Activated CD8-positive, alpha-beta memory T cell treated with anti-CD3 and anti-CD28 coated beads, Interleukin-2, amount 10 ng/mL, durations not matched to agents 7 days and 5 days (primary cell): ENCODE results near the gene MINDY4. TPM values are rescaled to one million over a fixed set of nuclear protein-coding genes. Genes with fewer than 3 reads are reported as not detected.

Source experiments
- ATAC-seq: fragments of 150-1000 bp; cut with Tn5 transposase; one replicate; pipeline ENCODE4 v1.10.0; 2021; ENCODE audit warnings: moderate library complexity
- CTCF ChIA-PET: fragments of 350-600 bp; sonication (Branson Sonifier 250); formaldehyde crosslinking; loops from one replicate; lab custom pipeline; 2021; ENCODE audit warnings: antibody characterized with exemption; lab: Charles Lee
- DNase-seq: peaks from one replicate; pipeline ENCODE4 v3.0.0-alpha.2; 2020
- H3K27ac Mint-ChIP-seq: one replicate; pipeline ENCODE4 v1.8.0; 2021; ENCODE audit warnings: mild to moderate bottlenecking, mixed read lengths
- H3K27me3 Mint-ChIP-seq: one replicate; pipeline ENCODE4 v1.8.0; 2021; ENCODE audit warnings: mixed read lengths
- H3K36me3 Mint-ChIP-seq: one replicate; pipeline ENCODE4 v1.8.0; 2021; ENCODE audit warnings: mild to moderate bottlenecking, mixed read lengths
- H3K4me1 Mint-ChIP-seq: one replicate; pipeline ENCODE4 v1.8.0; 2021; ENCODE audit warnings: mixed read lengths
- H3K4me3 Mint-ChIP-seq: one replicate; pipeline ENCODE4 v1.8.0; 2021; ENCODE audit warnings: mild to moderate bottlenecking, moderate library complexity, mixed read lengths
- H3K9me3 Mint-ChIP-seq: one replicate; pipeline ENCODE4 v1.8.0; 2022; ENCODE audit warnings: low read depth, mixed read lengths
- total RNA-seq, 2 experiments: library from RNA; stranded (reverse); gene quantifications; one replicate each; pipeline ENCODE4 v1.2.3, GENCODE V29; 2021

MINDY4 gene
- total RNA-seq, 2 experiments from 2014 or later = 1.1 to 1.3 TPM

- CTCF ChIA-PET = no interaction called here
- Mint-ChIP-seq H3K27me3 (no peaks in the 10 kb centered on the region), H3K27ac (no peak overlapping the region), H3K4me1 (no peaks in the 10 kb centered on the region), H3K36me3 (no peaks in the 10 kb centered on the region), H3K4me3 (no peak overlapping the region), H3K9me3 (no peaks in the 10 kb centered on the region)
- DNase-seq (no peak), ATAC-seq (no peak)
Observed at GRCh38 chr7:30918676-30919075, 147.5 kb downstream of the MINDY4 start.

- no peaks in the 10 kb centered on the region for H3K9me3 Mint-ChIP-seq
- H3K27ac Mint-ChIP-seq = no peak overlapping the region
- H3K4me1 Mint-ChIP-seq = no peaks in the 10 kb centered on the region
- ATAC-seq (no peak), DNase-seq (no peak)
- H3K36me3 Mint-ChIP-seq = no peaks in the 10 kb centered on the region
- H3K4me3 Mint-ChIP-seq = no peak overlapping the region
- CTCF ChIA-PET = no interaction called here
- no peaks in the 10 kb centered on the region for H3K27me3 Mint-ChIP-seq
Observed at GRCh38 chr7:30920021-30920583, 148.9 kb downstream of the MINDY4 start.

- Mint-ChIP-seq H3K9me3 (no peaks in the 10 kb centered on the region), H3K4me3 (no peak overlapping the region), H3K36me3 (no peaks in the 10 kb centered on the region), H3K27me3 (no peaks in the 10 kb centered on the region), H3K4me1 (no peaks in the 10 kb centered on the region), H3K27ac (no peak overlapping the region)
- DNase-seq = no peak
- CTCF ChIA-PET = no interaction called here
- ATAC-seq = no peak
Observed at GRCh38 chr7:30920584-30921539, 149.6 kb downstream of the MINDY4 start.

- no peaks in the 10 kb centered on the region for H3K4me1 Mint-ChIP-seq
- H3K9me3 Mint-ChIP-seq = no peaks in the 10 kb centered on the region
- no peaks in the 10 kb centered on the region for H3K36me3 Mint-ChIP-seq
- CTCF ChIA-PET = no interaction called here
- no peaks in the 10 kb centered on the region for H3K27me3 Mint-ChIP-seq
- ATAC-seq (no peak), DNase-seq (no peak)
- H3K27ac Mint-ChIP-seq = no peak overlapping the region
- no peak overlapping the region for H3K4me3 Mint-ChIP-seq
Observed at GRCh38 chr7:30921540-30922401, 150.6 kb downstream of the MINDY4 start.

GRCh38 chr7:30922596-30922995, 151.4 kb downstream of the MINDY4 start:
- DNase-seq = no peak
- H3K27me3 Mint-ChIP-seq = no peaks in the 10 kb centered on the region
- H3K9me3 Mint-ChIP-seq = no peaks in the 10 kb centered on the region
- ATAC-seq = no peak
- no peaks in the 10 kb centered on the region for H3K36me3 Mint-ChIP-seq
- no peak overlapping the region for H3K4me3 Mint-ChIP-seq
- no peak overlapping the region for H3K27ac Mint-ChIP-seq
- CTCF ChIA-PET = interaction anchor here (1.4 kb wide), 1 partner anchor 16 kb away, joined by 5 read pairs; no protein-coding TSS in a partner anchor
- no peaks in the 10 kb centered on the region for H3K4me1 Mint-ChIP-seq

- ATAC-seq (no peak), DNase-seq (peak; percentile 35)
- Mint-ChIP-seq H3K36me3 (no peaks in the 10 kb centered on the region), H3K27me3 (no peaks in the 10 kb centered on the region), H3K4me1 (no peaks in the 10 kb centered on the region), H3K9me3 (no peaks in the 10 kb centered on the region), H3K4me3 (no peak overlapping the region), H3K27ac (no peak overlapping the region)
- CTCF ChIA-PET = interaction anchor here (1.4 to 1.6 kb wide), 2 partner anchors 16 to 200 kb away, joined by 4 to 5 read pairs; no protein-coding TSS in a partner anchor
Observed at GRCh38 chr7:30923009-30923773, 152.0 kb downstream of the MINDY4 start.

- DNase-seq = peak; percentile 33
- CTCF ChIA-PET = interaction anchor here (1.2 to 1.6 kb wide), 4 partner anchors 13 to 199 kb away, joined by 3 to 7 read pairs (median 4); no protein-coding TSS in a partner anchor
Observed at GRCh38 chr7:30923774-30924413, 152.7 kb downstream of the MINDY4 start.

GRCh38 chr7:30924624-30925023, 153.4 kb downstream of the MINDY4 start:
- Mint-ChIP-seq H3K9me3 (no peaks in the 10 kb centered on the region), H3K4me3 (no peak overlapping the region), H3K27me3 (no peaks in the 10 kb centered on the region), H3K36me3 (no peaks in the 10 kb centered on the region), H3K4me1 (no peaks in the 10 kb centered on the region), H3K27ac (no peak overlapping the region)
- ATAC-seq (no peak), DNase-seq (peak; percentile 33)
- CTCF ChIA-PET = interaction anchor here (1.2 to 1.6 kb wide), 3 partner anchors 12 to 198 kb away, joined by 3 to 7 read pairs (median 4); no protein-coding TSS in a partner anchor

More at GRCh38 chr7:30923774-30924413, 152.7 kb downstream of the MINDY4 start:
- no peak overlapping the region for H3K27ac Mint-ChIP-seq
- no peaks in the 10 kb centered on the region for H3K36me3 Mint-ChIP-seq
- no peaks in the 10 kb centered on the region for H3K27me3 Mint-ChIP-seq
- no peak overlapping the region for H3K4me3 Mint-ChIP-seq
- ATAC-seq = no peak
- no peaks in the 10 kb centered on the region for H3K9me3 Mint-ChIP-seq
- no peaks in the 10 kb centered on the region for H3K4me1 Mint-ChIP-seq

GRCh38 chr7:30925117-30925516, 153.9 kb downstream of the MINDY4 start:
- no peak for DNase-seq
- no peak overlapping the region for H3K27ac Mint-ChIP-seq
- no peak for ATAC-seq
- CTCF ChIA-PET = interaction anchor here (1.2 to 1.3 kb wide), 2 partner anchors 11 to 13 kb away, joined by 3 to 7 read pairs; no protein-coding TSS in a partner anchor
- H3K4me3 Mint-ChIP-seq = no peak overlapping the region
- H3K4me1 Mint-ChIP-seq = no peaks in the 10 kb centered on the region
- H3K9me3 Mint-ChIP-seq = no peaks in the 10 kb centered on the region
- no peaks in the 10 kb centered on the region for H3K36me3 Mint-ChIP-seq
- H3K27me3 Mint-ChIP-seq = no peaks in the 10 kb centered on the region

GRCh38 chr7:30925913-30926312, 154.7 kb downstream of the MINDY4 start:
- Mint-ChIP-seq H3K9me3 (no peaks in the 10 kb centered on the region), H3K36me3 (no peaks in the 10 kb centered on the region), H3K27ac (no peak overlapping the region), H3K27me3 (no peaks in the 10 kb centered on the region), H3K4me1 (no peaks in the 10 kb centered on the region), H3K4me3 (no peak overlapping the region)
- CTCF ChIA-PET = no interaction called here
- ATAC-seq (no peak), DNase-seq (no peak)

GRCh38 chr7:30926313-30926712, 155.1 kb downstream of the MINDY4 start:
- no peak overlapping the region for H3K4me3 Mint-ChIP-seq
- no peaks in the 10 kb centered on the region for H3K9me3 Mint-ChIP-seq
- ATAC-seq (no peak), DNase-seq (no peak)
- CTCF ChIA-PET = no interaction called here
- H3K27me3 Mint-ChIP-seq = no peaks in the 10 kb centered on the region
- H3K27ac Mint-ChIP-seq = no peak overlapping the region
- H3K36me3 Mint-ChIP-seq = no peaks in the 10 kb centered on the region
- no peaks in the 10 kb centered on the region for H3K4me1 Mint-ChIP-seq

- no peaks in the 10 kb centered on the region for H3K36me3 Mint-ChIP-seq
- H3K9me3 Mint-ChIP-seq = no peaks in the 10 kb centered on the region
- H3K4me3 Mint-ChIP-seq = no peak overlapping the region
- CTCF ChIA-PET = no interaction called here
- DNase-seq (no peak), ATAC-seq (no peak)
- H3K27me3 Mint-ChIP-seq = no peaks in the 10 kb centered on the region
- H3K27ac Mint-ChIP-seq = no peak overlapping the region
- no peaks in the 10 kb centered on the region for H3K4me1 Mint-ChIP-seq
Observed at GRCh38 chr7:30927040-30927439, 155.8 kb downstream of the MINDY4 start.
